Vagina (tissue), 2 donors: Measurements from ENCODE around the gene GOLGA6D. TPM values are rescaled to one million over a fixed set of nuclear protein-coding genes. Genes with fewer than 3 reads are reported as not detected.
"Not testable (repeated sequence)": the region's sequence is repeated elsewhere in the genome, so short reads cannot be mapped to it uniquely, and the experiment has no call there.

Experiments
- DNase-seq, 2 donors: peaks; one replicate each; pipeline ENCODE4 v3.0.0-alpha.2; 2017; ENCODE audit errors: extremely low spot score in 2 of 2
- H3K27ac ChIP-seq: fragments of 200-600 bp; sonication (generic); one replicate; pipeline ENCODE4 v1.5.1; 2019
- H3K27me3 ChIP-seq: fragments of 200-600 bp; sonication (generic); one replicate; pipeline ENCODE4 v1.5.1; 2019
- H3K36me3 ChIP-seq, 2 donors: fragments of 200-600 bp; sonication (generic); one replicate each; pipeline ENCODE4 v1.5.1; 2017 to 2019
- H3K4me1 ChIP-seq: fragments of 200-600 bp; sonication (generic); one replicate; pipeline ENCODE4 v1.5.1; 2019
- H3K4me3 ChIP-seq, 2 donors: fragments of 200-600 bp; sonication (generic); 1 replicate in 1 of 2; 2 replicates in 1 of 2; pipeline ENCODE4 v1.5.1; 2016 to 2019
- H3K9me3 ChIP-seq: fragments of 200-600 bp; sonication (generic); one replicate; pipeline ENCODE4 v1.5.1; 2019
- CTCF ChIP-seq, 3 experiments: fragments of 450-650 bp in 2 of 3; fragments of 200-600 bp in 1 of 3; sonication (generic) in 1 of 3; IDR thresholded peaks; one replicate each; pipeline ENCODE4 v1.5.1; 2017 to 2019; ENCODE audit warnings: antibody characterized with exemption in 3 of 3, mild to moderate bottlenecking in 2 of 3, moderate library complexity in 2 of 3
- intact Hi-C: fragments of 100-400 bp; cut with DNase I; formaldehyde crosslinking; loops from one replicate; pipeline ENCODE4 v1.15.1; 2023
- total RNA-seq: library from RNA; depleted of rRNA; stranded (reverse); fragments of >200 nt; gene quantifications from one replicate; pipeline ENCODE4 v1.2.3, GENCODE V29; 2016

Gene GOLGA6D
- total RNA-seq, 1 donor from 2014 or later, result not detected

GRCh38 chr15:75258620-75259343 is 23.9 kb upstream of the GOLGA6D start:
- H3K27ac ChIP-seq, H3K9me3 ChIP-seq, H3K4me3 ChIP-seq, H3K27me3 ChIP-seq, intact Hi-C loops, H3K4me1 ChIP-seq, H3K36me3 ChIP-seq, DNase-seq: not testable (repeated sequence)

GRCh38 chr15:75259873-75260272 is 22.8 kb upstream of the GOLGA6D start:
- intact Hi-C loops, H3K4me1 ChIP-seq, H3K27ac ChIP-seq, H3K4me3 ChIP-seq, DNase-seq, H3K27me3 ChIP-seq, H3K36me3 ChIP-seq, H3K9me3 ChIP-seq: not testable (repeated sequence)

- H3K4me3 ChIP-seq, DNase-seq, intact Hi-C loops, H3K27ac ChIP-seq, H3K36me3 ChIP-seq, H3K4me1 ChIP-seq, H3K27me3 ChIP-seq, H3K9me3 ChIP-seq: not testable (repeated sequence)
Observed at GRCh38 chr15:75273751-75274359, 8.8 kb upstream of the GOLGA6D start.

GRCh38 chr15:75274509-75275107 is 8.0 kb upstream of the GOLGA6D start:
- H3K9me3 ChIP-seq, H3K36me3 ChIP-seq, intact Hi-C loops, H3K4me1 ChIP-seq, H3K27me3 ChIP-seq, H3K4me3 ChIP-seq, H3K27ac ChIP-seq: not testable (repeated sequence)
- peak in 2 of 3 experiments; percentile 1 to 40 for TF ChIP-seq CTCF (IDR thresholded peaks at IDR 0.05)
- peak; percentile 86 to 94 for DNase-seq

GRCh38 chr15:75275617-75276016 is 7.0 kb upstream of the GOLGA6D start:
- H3K27me3 ChIP-seq, H3K4me1 ChIP-seq, H3K36me3 ChIP-seq, intact Hi-C loops, H3K9me3 ChIP-seq, H3K4me3 ChIP-seq, H3K27ac ChIP-seq: not testable (repeated sequence)
- peak; percentile 80 to 94 for DNase-seq

- DNase-seq, H3K9me3 ChIP-seq, H3K4me3 ChIP-seq, H3K27me3 ChIP-seq, H3K27ac ChIP-seq, H3K36me3 ChIP-seq, H3K4me1 ChIP-seq, intact Hi-C loops: not testable (repeated sequence)
Observed at GRCh38 chr15:75278497-75278896, 4.1 kb upstream of the GOLGA6D start.

GRCh38 chr15:75284152-75284551 is 1.5 kb downstream of the GOLGA6D start:
- DNase-seq, H3K4me1 ChIP-seq, H3K36me3 ChIP-seq, H3K9me3 ChIP-seq, H3K27me3 ChIP-seq, intact Hi-C loops, H3K4me3 ChIP-seq, H3K27ac ChIP-seq: not testable (repeated sequence)

- H3K27ac ChIP-seq, H3K36me3 ChIP-seq, intact Hi-C loops, H3K4me3 ChIP-seq, H3K27me3 ChIP-seq, H3K4me1 ChIP-seq, H3K9me3 ChIP-seq, DNase-seq: not testable (repeated sequence)
Observed at GRCh38 chr15:75293660-75294059, 11.0 kb downstream of the GOLGA6D start.

GRCh38 chr15:75298541-75299310 is 16.1 kb downstream of the GOLGA6D start:
- H3K4me3 ChIP-seq, DNase-seq, H3K27me3 ChIP-seq, H3K36me3 ChIP-seq, H3K4me1 ChIP-seq, H3K27ac ChIP-seq, H3K9me3 ChIP-seq, intact Hi-C loops: not testable (repeated sequence)
